HepG2 (cell line): ENCODE data around the gene MRPL28. TPM values are rescaled to one million over a fixed set of nuclear protein-coding genes. Genes with fewer than 3 reads are reported as not detected.

Experiments used
- ARID4A ChIP-seq: sonication (generic); formaldehyde crosslinking; IDR thresholded peaks from 2 replicates; pipeline ENCODE4 v1.5.0; 2020; ENCODE audit warnings: mild to moderate bottlenecking, missing genetic modification reagents, borderline replicate concordance
- BHLHE40 ChIP-seq: IDR thresholded peaks from 2 replicates; pipeline ENCODE4 v1.6.1; 2011; ENCODE audit warnings: low read length, improper control_type of control experiment
- FOXM1 ChIP-seq: sonication (generic); formaldehyde crosslinking; IDR thresholded peaks from 2 replicates; pipeline ENCODE4 v1.5.0; 2020; ENCODE audit warnings: missing genetic modification reagents
- IKZF5 ChIP-seq: IDR thresholded peaks from 2 replicates; pipeline ENCODE4 v1.6.1; 2018; ENCODE audit warnings: missing genetic modification reagents, mild to moderate bottlenecking, missing compliant biosample characterization
- KLF15 ChIP-seq: sonication (generic); formaldehyde crosslinking; IDR thresholded peaks from 2 replicates; pipeline ENCODE4 v1.8.1; 2023; ENCODE audit warnings: borderline replicate concordance, mild to moderate bottlenecking, inconsistent platforms, missing genetic modification reagents, mixed read lengths
- MXD1 ChIP-seq: sonication (generic); formaldehyde crosslinking; IDR thresholded peaks from 2 replicates; pipeline ENCODE4 v1.4.0; 2020; ENCODE audit warnings: mild to moderate bottlenecking, missing genetic modification reagents
- PTBP1 ChIP-seq: fragments of 200-400 bp; formaldehyde crosslinking; IDR thresholded peaks from 2 replicates; pipeline ENCODE4 v1.6.1; 2018; ENCODE audit warnings: low read length, low read depth; ENCODE audit not compliant: poor library complexity, severe bottlenecking
- U2AF1 ChIP-seq: fragments of 200-400 bp; formaldehyde crosslinking; optimal IDR thresholded peaks from 2 replicates; pipeline ENCODE3; 2017; ENCODE audit warnings: mild to moderate bottlenecking, low read depth, low read length
- ZFP82 ChIP-seq: sonication (generic); formaldehyde crosslinking; IDR thresholded peaks from 2 replicates; pipeline ENCODE4 v1.5.1; 2020; ENCODE audit warnings: mild to moderate bottlenecking, missing genetic modification reagents, borderline replicate concordance
- ZNF180 ChIP-seq: sonication (generic); formaldehyde crosslinking; IDR thresholded peaks from 2 replicates; pipeline ENCODE4 v1.4.0; 2020; ENCODE audit warnings: low read depth, missing genetic modification reagents, borderline replicate concordance
- ZNF367 ChIP-seq: sonication (generic); formaldehyde crosslinking; IDR thresholded peaks from 2 replicates; pipeline ENCODE4 v1.4.0; 2020; ENCODE audit warnings: missing genetic modification reagents, borderline replicate concordance
- ZNF512B ChIP-seq: sonication (generic); formaldehyde crosslinking; IDR thresholded peaks from 2 replicates; pipeline ENCODE4 v1.5.1; 2020; ENCODE audit warnings: missing genetic modification reagents, mild to moderate bottlenecking, borderline replicate concordance
- polyA plus RNA-seq, 8 experiments: library from polyadenylated mRNA; depleted of rRNA in 3 of 8; stranded (reverse) in 7 of 8; unstranded in 1 of 8; fragments of >200 nt; fragmentation: Illumina TruSeq in 4 of 8; extraction: Trizol in 4 of 8; gene quantifications; 2 replicates each; pipeline versions ENCODE4 v1.2.1 to v1.2.3, GENCODE V29; 2011 to 2016; ENCODE audit warnings: low read depth in 4 of 8, missing spikeins in 1 of 8, mixed read lengths in 1 of 8; ENCODE audit not compliant: insufficient read depth in 1 of 8
- total RNA-seq, 5 experiments: library from RNA; depleted of rRNA; stranded (reverse); fragments of >200 nt; fragmentation: Illumina TruSeq; extraction: Trizol; gene quantifications; 2 replicates each; pipeline ENCODE4 v1.2.3, GENCODE V29; 2016; ENCODE audit warnings: low read depth in 1 of 5
- TF ChIP-seq, protein P1 (sequence below): sonication (generic); formaldehyde crosslinking; conservative IDR thresholded peaks from 2 replicates; pipeline ENCODE4 v1.4.0; 2020; ENCODE audit warnings: mild to moderate bottlenecking, missing genetic modification reagents, moderate library complexity
- TF ChIP-seq, protein P2 (sequence below): fragments of 450-650 bp; IDR thresholded peaks from 2 replicates; pipeline ENCODE4 v1.6.1; 2016

Gene MRPL28
- total and polyA plus RNA-seq, 2 of the 13 experiments (the other 11 are each of a cell fraction or from before 2014, with no cell fraction given), result 114 to 135 TPM

- TF ChIP-seq, protein P1, sequence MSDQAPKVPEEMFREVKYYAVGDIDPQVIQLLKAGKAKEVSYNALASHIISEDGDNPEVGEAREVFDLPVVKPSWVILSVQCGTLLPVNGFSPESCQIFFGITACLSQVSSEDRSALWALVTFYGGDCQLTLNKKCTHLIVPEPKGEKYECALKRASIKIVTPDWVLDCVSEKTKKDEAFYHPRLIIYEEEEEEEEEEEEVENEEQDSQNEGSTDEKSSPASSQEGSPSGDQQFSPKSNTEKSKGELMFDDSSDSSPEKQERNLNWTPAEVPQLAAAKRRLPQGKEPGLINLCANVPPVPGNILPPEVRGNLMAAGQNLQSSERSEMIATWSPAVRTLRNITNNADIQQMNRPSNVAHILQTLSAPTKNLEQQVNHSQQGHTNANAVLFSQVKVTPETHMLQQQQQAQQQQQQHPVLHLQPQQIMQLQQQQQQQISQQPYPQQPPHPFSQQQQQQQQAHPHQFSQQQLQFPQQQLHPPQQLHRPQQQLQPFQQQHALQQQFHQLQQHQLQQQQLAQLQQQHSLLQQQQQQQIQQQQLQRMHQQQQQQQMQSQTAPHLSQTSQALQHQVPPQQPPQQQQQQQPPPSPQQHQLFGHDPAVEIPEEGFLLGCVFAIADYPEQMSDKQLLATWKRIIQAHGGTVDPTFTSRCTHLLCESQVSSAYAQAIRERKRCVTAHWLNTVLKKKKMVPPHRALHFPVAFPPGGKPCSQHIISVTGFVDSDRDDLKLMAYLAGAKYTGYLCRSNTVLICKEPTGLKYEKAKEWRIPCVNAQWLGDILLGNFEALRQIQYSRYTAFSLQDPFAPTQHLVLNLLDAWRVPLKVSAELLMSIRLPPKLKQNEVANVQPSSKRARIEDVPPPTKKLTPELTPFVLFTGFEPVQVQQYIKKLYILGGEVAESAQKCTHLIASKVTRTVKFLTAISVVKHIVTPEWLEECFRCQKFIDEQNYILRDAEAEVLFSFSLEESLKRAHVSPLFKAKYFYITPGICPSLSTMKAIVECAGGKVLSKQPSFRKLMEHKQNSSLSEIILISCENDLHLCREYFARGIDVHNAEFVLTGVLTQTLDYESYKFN (CRISPR knock-in tag), result peak; percentile 36; the same call in 1 of the 2 replicates
- TF ChIP-seq ZFP82 (CRISPR knock-in tag), result no peak
- TF ChIP-seq ZNF512B (CRISPR knock-in tag), result no peak
- TF ChIP-seq IKZF5 (CRISPR knock-in tag), result peak; percentile 22; the same call in 1 of the 2 replicates
- TF ChIP-seq BHLHE40, result peak; percentile 83
- TF ChIP-seq, protein P2, sequence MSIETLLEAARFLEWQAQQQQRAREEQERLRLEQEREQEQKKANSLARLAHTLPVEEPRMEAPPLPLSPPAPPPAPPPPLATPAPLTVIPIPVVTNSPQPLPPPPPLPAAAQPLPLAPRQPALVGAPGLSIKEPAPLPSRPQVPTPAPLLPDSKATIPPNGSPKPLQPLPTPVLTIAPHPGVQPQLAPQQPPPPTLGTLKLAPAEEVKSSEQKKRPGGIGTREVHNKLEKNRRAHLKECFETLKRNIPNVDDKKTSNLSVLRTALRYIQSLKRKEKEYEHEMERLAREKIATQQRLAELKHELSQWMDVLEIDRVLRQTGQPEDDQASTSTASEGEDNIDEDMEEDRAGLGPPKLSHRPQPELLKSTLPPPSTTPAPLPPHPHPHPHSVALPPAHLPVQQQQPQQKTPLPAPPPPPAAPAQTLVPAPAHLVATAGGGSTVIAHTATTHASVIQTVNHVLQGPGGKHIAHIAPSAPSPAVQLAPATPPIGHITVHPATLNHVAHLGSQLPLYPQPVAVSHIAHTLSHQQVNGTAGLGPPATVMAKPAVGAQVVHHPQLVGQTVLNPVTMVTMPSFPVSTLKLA, result no peak
- peak; percentile 57; the same call in 1 of the 2 replicates for TF ChIP-seq ARID4A (CRISPR knock-in tag)
- no peak for TF ChIP-seq MXD1
- TF ChIP-seq FOXM1 (CRISPR knock-in tag), result no peak
- TF ChIP-seq ZNF367, result no peak
- no peak for TF ChIP-seq U2AF1
- no peak for TF ChIP-seq ZNF180 (CRISPR knock-in tag)
- no peak for TF ChIP-seq KLF15 (CRISPR knock-in tag)
- no peak for TF ChIP-seq PTBP1
Measured at GRCh38 chr16:370443-370842, at the start of gene MRPL28 (continued).
